Measurements from ENCODE around the gene ARHGAP31.

ARHGAP31 gene

DNA sequence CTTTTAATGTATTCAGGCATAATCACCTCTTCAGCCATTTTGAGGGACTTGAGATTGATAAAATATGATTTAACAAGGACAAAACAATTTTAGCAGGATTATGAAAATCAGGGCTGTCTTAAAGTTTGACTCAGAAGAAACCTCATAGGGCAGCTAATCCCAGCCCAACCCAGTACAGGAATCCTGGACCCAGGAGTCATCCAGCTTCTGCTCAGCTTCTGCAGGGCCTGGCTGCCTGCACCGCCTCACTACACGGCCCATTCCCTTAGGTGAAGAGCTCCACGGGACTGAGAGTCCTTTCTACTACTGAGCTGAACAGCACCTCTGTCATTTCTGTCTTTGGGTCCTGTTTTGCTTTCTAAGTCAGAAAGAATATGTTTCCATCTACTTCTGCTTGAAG, 37.5 kb downstream of the ARHGAP31 start (continued):
- no peak for TF ChIP-seq ZNF311 (tag by site-specific recombination; IDR thresholded peaks at IDR 0.05; ENCODE audit: borderline replicate concordance)
- TF ChIP-seq SCRT1 (tag by site-specific recombination; IDR thresholded peaks at IDR 0.05; ENCODE audit: borderline replicate concordance) = no peak
- no peak for TF ChIP-seq ZEB2 (tag by site-specific recombination; IDR thresholded peaks at IDR 0.05)

DNA sequence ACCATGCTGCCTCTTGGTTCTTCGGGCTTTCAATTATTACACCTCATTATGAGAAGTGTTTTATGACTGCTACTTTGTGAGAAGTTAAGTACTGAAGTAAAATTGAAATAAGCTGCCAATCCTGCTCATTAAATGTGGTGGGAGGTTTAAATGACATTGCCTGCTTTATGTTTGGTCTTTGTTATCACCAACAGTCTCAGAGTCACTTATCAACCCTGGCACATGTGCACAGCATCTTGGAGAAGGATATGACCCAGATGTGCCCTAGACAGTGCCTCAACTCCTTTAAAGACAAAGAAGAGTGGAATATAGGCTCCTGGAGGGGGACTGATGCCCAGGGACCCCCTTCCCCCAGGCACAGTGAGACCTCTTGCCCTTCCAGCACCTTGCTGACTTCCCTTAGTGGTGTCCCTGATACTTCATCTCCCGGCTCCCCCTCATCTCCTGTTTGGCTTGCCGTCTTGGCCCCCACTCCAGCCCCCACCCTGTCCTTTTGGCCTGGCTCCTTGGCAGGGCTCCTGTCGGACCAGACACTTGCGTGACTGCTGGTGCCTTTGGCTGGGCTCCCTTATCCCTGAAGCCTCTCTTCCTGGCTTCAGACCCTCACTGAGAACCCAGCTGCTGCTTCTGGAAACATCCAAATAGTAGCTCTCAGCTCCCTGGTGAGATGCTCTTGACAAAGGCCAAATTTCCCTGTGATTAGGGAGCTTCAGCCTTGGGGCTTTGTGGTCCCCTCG, 39.8 kb downstream of the ARHGAP31 start:
- ChIA-PET CTCF (interaction anchor here (0.7 kb wide), 1 partner anchor 74 kb away, joined by 3 read pairs; no protein-coding TSS in a partner anchor), POLR2A (no interaction called here)
- Histone ChIP-seq H3K36me3 (ENCODE audit: control insufficient read depth in 2 of 2, insufficient read depth in 1 of 2, low read length in 2 of 2) (no peaks in the 10 kb centered on the region), H3K27ac (ENCODE audit: extremely low read depth, low read depth, low read length) (no peak overlapping the region), H3K4me3 (ENCODE audit: low read depth, low read length) (no peak overlapping the region), H3K9me3 (ENCODE audit: control insufficient read depth, insufficient read depth, low read depth, low read length) (no peaks in the 10 kb centered on the region), H3K4me1 (ENCODE audit: control insufficient read depth, insufficient read depth, low read length) (no peaks in the 10 kb centered on the region)
- no peak for TF ChIP-seq ZNF366 (tag by site-specific recombination; conservative IDR thresholded peaks at IDR 0.05)
- TF ChIP-seq, protein P1, sequence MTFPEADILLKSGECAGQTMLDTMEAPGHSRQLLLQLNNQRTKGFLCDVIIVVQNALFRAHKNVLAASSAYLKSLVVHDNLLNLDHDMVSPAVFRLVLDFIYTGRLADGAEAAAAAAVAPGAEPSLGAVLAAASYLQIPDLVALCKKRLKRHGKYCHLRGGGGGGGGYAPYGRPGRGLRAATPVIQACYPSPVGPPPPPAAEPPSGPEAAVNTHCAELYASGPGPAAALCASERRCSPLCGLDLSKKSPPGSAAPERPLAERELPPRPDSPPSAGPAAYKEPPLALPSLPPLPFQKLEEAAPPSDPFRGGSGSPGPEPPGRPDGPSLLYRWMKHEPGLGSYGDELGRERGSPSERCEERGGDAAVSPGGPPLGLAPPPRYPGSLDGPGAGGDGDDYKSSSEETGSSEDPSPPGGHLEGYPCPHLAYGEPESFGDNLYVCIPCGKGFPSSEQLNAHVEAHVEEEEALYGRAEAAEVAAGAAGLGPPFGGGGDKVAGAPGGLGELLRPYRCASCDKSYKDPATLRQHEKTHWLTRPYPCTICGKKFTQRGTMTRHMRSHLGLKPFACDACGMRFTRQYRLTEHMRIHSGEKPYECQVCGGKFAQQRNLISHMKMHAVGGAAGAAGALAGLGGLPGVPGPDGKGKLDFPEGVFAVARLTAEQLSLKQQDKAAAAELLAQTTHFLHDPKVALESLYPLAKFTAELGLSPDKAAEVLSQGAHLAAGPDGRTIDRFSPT (tag by site-specific recombination; IDR thresholded peaks at IDR 0.05) = no peak
- TF ChIP-seq KLF10 (tag by site-specific recombination; IDR thresholded peaks at IDR 0.05) = no peak
- TF ChIP-seq, protein P2, sequence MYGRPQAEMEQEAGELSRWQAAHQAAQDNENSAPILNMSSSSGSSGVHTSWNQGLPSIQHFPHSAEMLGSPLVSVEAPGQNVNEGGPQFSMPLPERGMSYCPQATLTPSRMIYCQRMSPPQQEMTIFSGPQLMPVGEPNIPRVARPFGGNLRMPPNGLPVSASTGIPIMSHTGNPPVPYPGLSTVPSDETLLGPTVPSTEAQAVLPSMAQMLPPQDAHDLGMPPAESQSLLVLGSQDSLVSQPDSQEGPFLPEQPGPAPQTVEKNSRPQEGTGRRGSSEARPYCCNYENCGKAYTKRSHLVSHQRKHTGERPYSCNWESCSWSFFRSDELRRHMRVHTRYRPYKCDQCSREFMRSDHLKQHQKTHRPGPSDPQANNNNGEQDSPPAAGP (tag by site-specific recombination; IDR thresholded peaks at IDR 0.05) = no peak
- no peak for TF ChIP-seq ZNF354C (tag by site-specific recombination; IDR thresholded peaks at IDR 0.05; ENCODE audit: borderline replicate concordance, low read depth)
- no peak for TF ChIP-seq ZNF404 (tag by site-specific recombination; IDR thresholded peaks at IDR 0.05)
- no peak for TF ChIP-seq ZNF223 (tag by site-specific recombination; IDR thresholded peaks at IDR 0.05)
- TF ChIP-seq, protein P3, sequence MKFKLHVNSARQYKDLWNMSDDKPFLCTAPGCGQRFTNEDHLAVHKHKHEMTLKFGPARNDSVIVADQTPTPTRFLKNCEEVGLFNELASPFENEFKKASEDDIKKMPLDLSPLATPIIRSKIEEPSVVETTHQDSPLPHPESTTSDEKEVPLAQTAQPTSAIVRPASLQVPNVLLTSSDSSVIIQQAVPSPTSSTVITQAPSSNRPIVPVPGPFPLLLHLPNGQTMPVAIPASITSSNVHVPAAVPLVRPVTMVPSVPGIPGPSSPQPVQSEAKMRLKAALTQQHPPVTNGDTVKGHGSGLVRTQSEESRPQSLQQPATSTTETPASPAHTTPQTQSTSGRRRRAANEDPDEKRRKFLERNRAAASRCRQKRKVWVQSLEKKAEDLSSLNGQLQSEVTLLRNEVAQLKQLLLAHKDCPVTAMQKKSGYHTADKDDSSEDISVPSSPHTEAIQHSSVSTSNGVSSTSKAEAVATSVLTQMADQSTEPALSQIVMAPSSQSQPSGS (tag by site-specific recombination; IDR thresholded peaks at IDR 0.05; ENCODE audit: low read depth) = no peak
- TF ChIP-seq ZNF501 (tag by site-specific recombination; IDR thresholded peaks at IDR 0.05) = no peak
- TF ChIP-seq ZNF530 (tag by site-specific recombination; IDR thresholded peaks at IDR 0.05; ENCODE audit: low read depth) = no peak
- TF ChIP-seq BCL11B (tag by site-specific recombination; IDR thresholded peaks at IDR 0.05; ENCODE audit: low read depth) = no peak
- no peak for TF ChIP-seq ZBTB8A (tag by site-specific recombination; IDR thresholded peaks at IDR 0.05)
- TF ChIP-seq REST (tag by site-specific recombination; IDR thresholded peaks at IDR 0.05) = no peak
- TF ChIP-seq ZNF202 (tag by site-specific recombination; IDR thresholded peaks at IDR 0.05; ENCODE audit: borderline replicate concordance) = no peak
